Body of pancreas (tissue), 4 donors: ENCODE measurements around the gene FBXL7.

Experiments used
- CTCF ChIP-seq, 7 experiments: fragments of 450-650 bp in 4 of 7; fragments of 200-600 bp in 3 of 7; sonication (generic) in 3 of 7; IDR thresholded peaks; one replicate each; pipeline ENCODE4 v1.5.1; 2016 to 2019; ENCODE audit warnings: antibody characterized with exemption in 7 of 7
- POLR2A ChIP-seq, 3 donors: fragments of 450-650 bp; IDR thresholded peaks; one replicate each; pipeline ENCODE4 v1.6.1; 2016; ENCODE audit warnings: antibody characterized with exemption in 3 of 3, mild to moderate bottlenecking in 2 of 3

- TF ChIP-seq CTCF (IDR thresholded peaks at IDR 0.05), result no peak
- no peak for TF ChIP-seq POLR2A (IDR thresholded peaks at IDR 0.05)
Measured at GRCh38 chr5:15607076-15607475, 107.1 kb downstream of the FBXL7 start.
